ENCODE measurements around the gene RIPPLY3. TPM values are rescaled to one million over a fixed set of nuclear protein-coding genes. Genes with fewer than 3 reads are reported as not detected.

RIPPLY3 gene, protein sequence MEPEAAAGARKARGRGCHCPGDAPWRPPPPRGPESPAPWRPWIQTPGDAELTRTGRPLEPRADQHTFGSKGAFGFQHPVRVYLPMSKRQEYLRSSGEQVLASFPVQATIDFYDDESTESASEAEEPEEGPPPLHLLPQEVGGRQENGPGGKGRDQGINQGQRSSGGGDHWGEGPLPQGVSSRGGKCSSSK
- not detected in 2 replicates for total RNA-seq

DNA sequence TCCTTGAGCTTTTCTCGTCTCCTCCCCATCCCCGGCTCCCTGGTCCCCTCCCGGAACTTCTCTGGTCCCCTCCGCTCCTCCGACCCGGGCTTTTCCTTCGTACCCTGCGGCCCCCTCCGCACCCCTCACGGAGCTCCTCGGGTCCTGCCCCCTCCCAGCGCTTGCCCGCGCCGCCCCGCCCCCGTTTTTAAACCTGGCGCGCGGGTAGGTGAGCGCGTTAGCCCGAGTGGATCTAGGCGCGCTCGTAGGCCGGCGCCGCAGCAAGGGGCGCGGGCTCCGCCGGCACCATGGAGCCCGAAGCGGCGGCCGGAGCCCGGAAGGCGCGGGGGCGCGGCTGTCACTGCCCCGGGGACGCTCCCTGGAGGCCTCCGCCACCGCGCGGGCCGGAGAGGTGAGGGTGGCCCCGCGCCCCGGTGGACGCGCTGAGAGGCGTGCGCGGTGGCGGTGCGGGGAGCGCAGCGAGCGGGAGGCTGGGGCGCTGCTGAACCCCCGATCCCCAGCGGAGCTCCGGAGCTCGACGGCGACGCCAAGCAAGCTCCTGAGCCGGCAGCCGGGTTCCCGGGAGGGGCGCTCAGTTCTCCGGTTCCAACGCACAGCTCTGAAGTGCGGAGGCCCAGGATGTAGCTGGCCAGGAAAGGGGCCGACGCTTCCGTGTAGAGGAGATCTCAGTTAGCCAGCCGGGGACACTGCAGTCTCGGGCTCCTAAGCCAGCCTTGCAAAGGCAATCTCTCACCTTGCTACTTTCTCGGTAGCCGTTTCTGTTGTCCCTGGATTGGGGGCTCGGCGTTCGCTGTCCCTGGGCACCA, at the start of gene RIPPLY3:
Gene RIPPLY3 (plus strand): TSS at position 217 of the 806 bp plus-strand sequence. CDS start 71 bp downstream, at position 288.

DNA sequence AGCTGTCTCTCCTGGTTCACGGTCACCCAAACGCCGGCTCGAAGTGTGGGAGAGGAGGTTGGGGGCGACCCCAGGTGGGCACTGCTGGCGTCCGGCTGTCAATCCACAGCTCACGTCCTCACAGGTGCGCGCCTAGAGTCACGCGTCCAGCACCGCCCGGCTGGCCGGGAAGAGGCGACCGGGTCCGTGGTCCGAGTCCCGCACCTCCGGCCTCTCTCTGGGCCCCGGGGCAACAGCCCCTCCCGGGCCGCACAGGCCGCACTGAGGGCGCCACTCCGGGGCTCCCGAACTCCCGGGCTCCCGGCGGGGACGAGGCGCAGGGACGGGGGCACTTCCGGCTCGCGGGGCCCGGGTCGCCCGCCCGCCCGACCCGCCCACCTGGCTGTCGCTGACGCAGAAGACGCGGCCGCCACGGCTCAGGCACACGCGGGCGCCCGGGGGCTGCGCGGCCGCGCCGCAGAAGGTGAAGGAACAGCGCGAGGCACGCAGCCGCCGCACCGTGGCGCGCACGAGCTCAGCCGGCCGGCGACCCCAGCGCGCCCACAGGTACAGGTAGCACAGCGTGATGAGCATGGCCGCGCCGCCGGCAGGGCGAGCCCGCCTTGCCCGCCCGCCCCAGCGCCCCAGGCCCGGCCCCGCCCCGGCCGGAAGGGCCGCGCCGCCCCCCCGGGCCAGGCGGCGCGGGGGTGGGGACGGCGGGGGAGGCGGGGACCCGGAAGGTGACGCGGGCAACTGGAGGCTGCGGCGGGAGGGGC, 40.3 kb upstream of the RIPPLY3 start, which contains the start of gene HLCS:
Gene HLCS (minus strand): TSS at position 604 of the 755 bp plus-strand sequence. CDS start 31 bp downstream, at position 573.

Other genes starting within 250 kb of the RIPPLY3 start
- gene HLCS, start 40.0 kb upstream of the RIPPLY3 start, total RNA-seq = 11.0 and 11.6 TPM in 2 replicates
- gene PIGP, start 66.4 kb downstream of the RIPPLY3 start, total RNA-seq = 13.5 and 33.8 TPM in 2 replicates
- 128 and 139 TPM in 2 replicates for gene TTC3, start 66.6 kb downstream of the RIPPLY3 start, total RNA-seq

Data from pericardium fibroblast (primary cell).